Neutrophil (primary cell): ENCODE data around the gene SLMAP.
A peak's percentile ranks its signal among the peaks of the same experiment; 100 is the strongest.

ENCODE experiments used
- H3K27ac ChIP-seq: fragments of 200-600 bp; sonication (generic); 2 replicates; pipeline ENCODE4 v1.5.1; 2016; ENCODE audit warnings: mild to moderate bottlenecking, moderate library complexity
- H3K27me3 ChIP-seq: fragments of 200-600 bp; sonication (generic); 2 replicates; pipeline ENCODE4 v1.6.0; 2016; ENCODE audit warnings: mild to moderate bottlenecking
- H3K36me3 ChIP-seq: fragments of 200-600 bp; sonication (generic); 2 replicates; pipeline ENCODE4 v1.5.1; 2017
- H3K4me1 ChIP-seq, 2 experiments: fragments of 200-600 bp in 1 of 2; sonication (generic) in 1 of 2; 1 replicate in 1 of 2; 2 replicates in 1 of 2; pipeline versions ENCODE4 v1.5.1 to v1.6.1; 2013 to 2016; ENCODE audit warnings: low read depth in 1 of 2, low read length in 1 of 2, mild to moderate bottlenecking in 1 of 2, moderate library complexity in 1 of 2; ENCODE audit not compliant: control insufficient read depth in 1 of 2, insufficient read depth in 1 of 2
- H3K4me3 ChIP-seq, 2 experiments: fragments of 200-600 bp in 1 of 2; sonication (generic) in 1 of 2; 1 replicate in 1 of 2; 2 replicates in 1 of 2; pipeline ENCODE4 v1.5.1; 2013 to 2016; ENCODE audit warnings: low read depth in 1 of 2, low read length in 1 of 2, mild to moderate bottlenecking in 1 of 2, moderate library complexity in 1 of 2
- H3K9me3 ChIP-seq: fragments of 200-600 bp; sonication (generic); 2 replicates; pipeline ENCODE4 v1.5.1; 2016
- TF ChIP-seq, protein P1 (sequence below): fragments of 200-600 bp; sonication (generic); IDR thresholded peaks from 2 replicates; pipeline ENCODE4 v1.5.1; 2016; ENCODE audit warnings: antibody characterized with exemption

The SLMAP gene

DNA sequence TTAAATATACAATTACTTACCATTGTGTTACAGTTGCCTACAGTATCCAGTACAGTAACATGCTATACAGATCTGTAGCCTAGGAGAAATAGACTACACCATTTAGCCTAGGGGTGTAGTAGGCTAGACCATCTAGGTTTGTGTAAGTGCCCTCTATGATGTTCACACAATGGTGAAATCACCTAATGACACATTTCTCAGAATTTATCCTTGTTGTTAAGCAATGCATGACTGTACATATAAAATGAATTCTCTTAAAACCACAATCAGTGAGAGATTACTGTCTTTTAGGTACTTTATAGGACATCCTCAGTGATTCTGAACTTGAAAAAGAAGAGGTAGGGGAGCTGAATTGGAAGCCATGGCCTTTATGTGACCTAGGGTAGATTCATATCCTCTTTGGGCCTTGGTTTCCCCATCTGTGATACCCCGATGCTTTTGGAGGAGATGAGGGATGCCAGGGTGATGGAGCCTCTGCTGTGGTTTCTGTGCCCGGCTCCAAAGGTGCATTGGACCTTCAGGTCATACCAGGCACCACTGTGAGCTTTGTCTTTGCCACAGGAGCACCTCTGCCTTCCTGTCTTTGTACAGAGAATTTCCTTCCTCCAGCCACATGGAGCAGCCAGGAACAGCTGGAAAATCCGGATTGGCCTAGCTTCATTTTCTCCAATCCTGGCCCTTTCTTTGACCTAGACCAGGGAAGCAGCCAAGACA is 200.2 kb downstream of the SLMAP start:
- H3K9me3 ChIP-seq: no peaks in the 10 kb centered on the region
- no peak overlapping the region for H3K4me3 ChIP-seq
- H3K36me3 ChIP-seq: no peaks in the 10 kb centered on the region
- no peaks in the 10 kb centered on the region for H3K27me3 ChIP-seq
- TF ChIP-seq, protein P1, sequence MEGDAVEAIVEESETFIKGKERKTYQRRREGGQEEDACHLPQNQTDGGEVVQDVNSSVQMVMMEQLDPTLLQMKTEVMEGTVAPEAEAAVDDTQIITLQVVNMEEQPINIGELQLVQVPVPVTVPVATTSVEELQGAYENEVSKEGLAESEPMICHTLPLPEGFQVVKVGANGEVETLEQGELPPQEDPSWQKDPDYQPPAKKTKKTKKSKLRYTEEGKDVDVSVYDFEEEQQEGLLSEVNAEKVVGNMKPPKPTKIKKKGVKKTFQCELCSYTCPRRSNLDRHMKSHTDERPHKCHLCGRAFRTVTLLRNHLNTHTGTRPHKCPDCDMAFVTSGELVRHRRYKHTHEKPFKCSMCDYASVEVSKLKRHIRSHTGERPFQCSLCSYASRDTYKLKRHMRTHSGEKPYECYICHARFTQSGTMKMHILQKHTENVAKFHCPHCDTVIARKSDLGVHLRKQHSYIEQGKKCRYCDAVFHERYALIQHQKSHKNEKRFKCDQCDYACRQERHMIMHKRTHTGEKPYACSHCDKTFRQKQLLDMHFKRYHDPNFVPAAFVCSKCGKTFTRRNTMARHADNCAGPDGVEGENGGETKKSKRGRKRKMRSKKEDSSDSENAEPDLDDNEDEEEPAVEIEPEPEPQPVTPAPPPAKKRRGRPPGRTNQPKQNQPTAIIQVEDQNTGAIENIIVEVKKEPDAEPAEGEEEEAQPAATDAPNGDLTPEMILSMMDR: no peak
- H3K4me1 ChIP-seq: peaks cover 12 to 24% of the 10 kb centered on the region in 2 experiments
- H3K27ac ChIP-seq: no peak overlapping the region

DNA sequence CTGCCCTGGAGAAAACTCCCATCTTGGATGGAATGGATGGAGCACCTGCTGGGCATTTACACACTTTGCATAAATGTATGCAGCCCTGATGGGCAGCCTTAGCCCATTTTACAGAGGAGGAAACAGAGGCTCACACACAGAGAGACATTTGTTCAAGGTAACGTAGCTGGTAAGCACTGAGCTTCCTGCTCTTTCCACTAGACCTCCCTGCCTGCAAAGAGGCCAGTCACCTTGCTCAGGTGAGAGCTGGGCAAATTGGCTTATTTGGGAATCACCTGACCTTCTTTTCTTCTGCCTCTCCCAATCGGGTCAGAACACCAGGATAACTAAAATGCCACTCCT is 200.7 kb downstream of the SLMAP start:
- Histone ChIP-seq H3K36me3 (no peaks in the 10 kb centered on the region), H3K9me3 (no peaks in the 10 kb centered on the region), H3K27me3 (no peaks in the 10 kb centered on the region), H3K4me3 (no peak overlapping the region), H3K27ac (no peak overlapping the region), H3K4me1 (peaks cover 12 to 19% of the 10 kb centered on the region in 2 experiments)
- TF ChIP-seq, protein P1: no peak

DNA sequence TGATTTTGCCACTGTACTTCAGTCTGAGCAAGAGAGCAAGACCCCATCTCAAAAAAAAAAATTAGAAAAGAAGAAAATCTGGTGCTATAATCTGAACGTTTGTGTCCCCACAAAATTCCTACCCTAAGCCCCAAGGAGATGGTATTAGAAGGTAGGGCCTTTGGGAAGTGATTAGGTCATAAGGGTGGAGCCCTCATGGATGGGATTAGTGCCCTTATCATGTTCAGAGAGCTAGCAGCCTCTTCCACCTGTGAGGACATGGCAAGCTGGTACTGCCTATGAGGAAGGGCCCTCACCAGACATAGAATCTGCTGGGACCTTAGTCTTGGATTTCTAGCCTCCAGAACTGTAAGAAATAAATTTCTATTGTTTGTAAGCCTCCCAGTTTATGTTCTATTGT is 201.7 kb downstream of the SLMAP start:
- H3K9me3 ChIP-seq: no peaks in the 10 kb centered on the region
- H3K27ac ChIP-seq: no peak overlapping the region
- H3K27me3 ChIP-seq: no peaks in the 10 kb centered on the region
- peaks cover 12 to 19% of the 10 kb centered on the region in 2 experiments for H3K4me1 ChIP-seq
- TF ChIP-seq, protein P1: no peak
- no peaks in the 10 kb centered on the region for H3K36me3 ChIP-seq
- no peak overlapping the region for H3K4me3 ChIP-seq

DNA sequence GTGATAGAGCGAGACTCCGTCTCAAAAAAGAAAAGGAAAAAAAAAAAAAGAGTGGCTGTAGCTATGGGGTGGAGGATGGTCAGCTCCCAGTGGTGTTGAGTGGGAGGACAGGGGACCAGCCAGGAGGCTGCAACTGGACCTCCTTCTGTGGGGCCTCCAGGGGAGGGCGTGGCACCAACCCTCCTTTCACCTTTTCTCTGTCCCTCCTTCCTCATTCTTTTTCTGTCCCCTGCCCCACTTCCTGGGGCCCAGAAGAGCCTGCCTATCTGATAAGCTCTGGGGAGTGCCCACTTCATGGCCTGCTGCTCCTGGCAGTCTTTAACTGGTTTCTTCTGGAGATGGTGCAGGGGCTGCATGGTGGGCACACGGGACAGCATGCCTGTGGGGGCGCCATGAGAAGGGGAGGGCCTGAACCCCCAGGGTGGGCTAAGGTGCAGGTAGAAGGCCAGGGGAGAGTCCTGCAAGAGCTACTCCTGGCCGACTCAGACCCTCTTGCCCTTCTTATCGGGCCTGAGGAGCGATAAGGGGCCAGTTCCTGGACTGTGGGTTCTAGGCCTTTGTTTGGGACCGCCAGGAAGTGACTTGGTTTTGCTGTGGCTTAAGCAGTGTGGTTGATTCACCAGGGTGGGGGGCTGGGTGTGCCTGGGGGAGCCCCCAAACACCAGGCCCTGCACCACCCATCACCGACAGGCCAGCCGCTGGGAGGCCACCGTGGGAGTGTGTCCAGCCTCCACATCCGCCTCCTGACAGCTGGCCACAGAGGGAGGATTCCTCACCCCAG is 202.7 kb downstream of the SLMAP start:
- TF ChIP-seq, protein P1: no peak
- peak overlapping the region in 1 of 2 experiments; percentile 47 for H3K4me3 ChIP-seq
- H3K36me3 ChIP-seq: no peaks in the 10 kb centered on the region
- no peaks in the 10 kb centered on the region for H3K27me3 ChIP-seq
- peak overlapping the region; percentile 69 for H3K27ac ChIP-seq
- H3K9me3 ChIP-seq: no peaks in the 10 kb centered on the region
- peaks cover 12 to 19% of the 10 kb centered on the region in 2 experiments for H3K4me1 ChIP-seq

DNA sequence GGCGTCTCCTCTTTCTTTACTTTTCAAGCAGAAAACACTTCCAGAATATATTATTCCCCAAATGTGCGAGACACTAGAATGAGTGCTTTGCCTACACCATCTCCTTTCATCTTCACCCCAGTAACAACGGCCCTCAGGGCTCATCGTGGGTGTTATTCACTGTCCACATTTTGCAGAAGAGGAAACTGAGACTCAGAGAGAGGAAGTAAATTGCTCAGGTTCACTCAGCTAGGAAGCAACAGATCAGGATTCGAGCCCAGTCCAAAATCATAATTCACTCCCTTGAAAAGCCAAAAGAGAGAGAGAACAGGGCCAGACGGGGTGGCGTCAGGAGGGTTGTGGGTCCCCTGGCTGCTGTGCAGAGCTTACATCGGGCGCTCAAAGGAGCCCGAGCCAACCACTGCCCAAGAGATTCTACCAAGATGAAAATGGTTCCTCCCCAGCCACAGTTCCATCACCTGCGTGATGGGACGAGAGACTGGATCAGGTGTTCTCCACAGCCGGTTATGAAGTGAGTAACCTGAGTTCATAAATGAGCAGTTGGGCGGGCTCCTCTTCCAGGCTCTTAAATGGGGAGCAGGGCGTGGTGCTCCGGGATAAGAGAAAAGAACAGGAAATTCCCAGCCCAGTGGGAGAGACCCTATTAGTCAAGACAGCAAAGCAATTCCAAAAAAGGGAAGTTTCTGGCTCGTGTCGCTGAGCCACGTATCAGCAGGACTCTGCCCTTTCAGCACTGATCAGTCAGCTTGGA is 203.5 kb downstream of the SLMAP start:
- TF ChIP-seq, protein P1: no peak
- Histone ChIP-seq H3K9me3 (no peaks in the 10 kb centered on the region), H3K27me3 (no peaks in the 10 kb centered on the region), H3K27ac (peak overlapping the region; percentile 69), H3K4me1 (peaks cover 12 to 19% of the 10 kb centered on the region in 2 experiments), H3K4me3 (peak overlapping the region; percentile 26 to 47), H3K36me3 (no peaks in the 10 kb centered on the region)
